Fibroblast of lung (primary cell): ENCODE data around the gene RSKR.
"Not testable (repeated sequence)": the region's sequence is repeated elsewhere in the genome, so short reads cannot be mapped to it uniquely, and the experiment has no call there.

Experiments
- CTCF ChIP-seq, 2 donors: IDR thresholded peaks in 1 of 2; conservative IDR thresholded peaks in 1 of 2; 1 replicate in 1 of 2; 2 replicates in 1 of 2; pipeline ENCODE4 v1.5.1; 2011 to 2012; ENCODE audit warnings: low read length in 2 of 2, control low read depth in 1 of 2, inconsistent platforms in 1 of 2, low read depth in 1 of 2, mild to moderate bottlenecking in 1 of 2
- EZH2 ChIP-seq: IDR thresholded peaks from 2 replicates; pipeline ENCODE4 v1.5.1; 2012; ENCODE audit warnings: low read length, control low read depth, mild to moderate bottlenecking; ENCODE audit errors: missing control alignments

GRCh38 chr17:28658342-28658741 is 44.4 kb upstream of the RSKR start:
- not testable (repeated sequence) for TF ChIP-seq CTCF (conservative IDR thresholded peaks at IDR 0.05 in 1 of 2, IDR thresholded peaks at IDR 0.05 in 1 of 2; ENCODE audit: low read depth in 1 of 2, low read length in 2 of 2); EZH2
